PFSK-1 (cell line): ENCODE measurements around the gene TTLL11.
A peak's percentile ranks its signal among the peaks of the same experiment; 100 is the strongest.

Experiments
- FOXP2 ChIP-seq: optimal IDR thresholded peaks from 2 replicates; pipeline ENCODE3; 2011; ENCODE audit warnings: borderline replicate concordance, control low read depth, inconsistent platforms; ENCODE audit not compliant: insufficient read depth; ENCODE audit errors: extremely low read length, extremely low read depth
- POLR2AphosphoS5 ChIP-seq: IDR thresholded peaks from 2 replicates; pipeline ENCODE4 v1.6.1; 2012; ENCODE audit warnings: low read depth, mild to moderate bottlenecking, control low read depth, low read length, moderate library complexity
- SIN3A ChIP-seq: IDR thresholded peaks from 2 replicates; pipeline ENCODE4 v1.6.1; 2012; ENCODE audit warnings: mild to moderate bottlenecking, low read length, moderate library complexity, borderline replicate concordance; ENCODE audit not compliant: insufficient read depth
- TAF1 ChIP-seq: IDR thresholded peaks from 2 replicates; pipeline ENCODE4 v1.6.1; 2012; ENCODE audit warnings: low read length, control low read depth, borderline replicate concordance; ENCODE audit not compliant: insufficient read depth
- TF ChIP-seq, protein P1 (sequence below), 2 experiments: IDR thresholded peaks; 2 replicates each; pipeline versions ENCODE4 v1.6.1 to v1.8.0; 2011 to 2012; ENCODE audit warnings: low read depth in 2 of 2, low read length in 2 of 2, control low read depth in 1 of 2, inconsistent platforms in 1 of 2, mild to moderate bottlenecking in 1 of 2, moderate library complexity in 1 of 2; ENCODE audit not compliant: insufficient read depth in 1 of 2

The TTLL11 gene

DNA sequence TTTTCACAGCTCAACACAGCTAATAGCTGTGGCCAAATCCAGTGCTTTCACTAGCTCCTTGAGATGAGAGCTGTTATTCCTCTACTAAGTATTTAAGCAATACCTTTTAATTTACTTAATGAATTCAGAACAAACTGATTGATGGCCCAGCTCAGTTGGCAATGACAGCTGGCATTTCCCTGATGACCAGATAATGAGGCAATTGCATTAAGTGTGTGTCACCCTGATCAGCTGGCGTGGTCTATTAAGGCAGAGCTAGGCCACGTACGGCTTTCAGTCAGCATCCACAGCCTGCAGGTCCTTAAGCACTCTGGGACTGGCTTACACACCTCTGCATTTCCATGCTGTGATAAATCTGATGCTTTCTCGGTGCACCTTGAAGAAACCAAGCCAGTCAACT, 34.4 kb downstream of the TTLL11 start:
- no peak for TF ChIP-seq TAF1
- no peak for TF ChIP-seq POLR2AphosphoS5
- no peak for TF ChIP-seq SIN3A
- TF ChIP-seq, protein P1, sequence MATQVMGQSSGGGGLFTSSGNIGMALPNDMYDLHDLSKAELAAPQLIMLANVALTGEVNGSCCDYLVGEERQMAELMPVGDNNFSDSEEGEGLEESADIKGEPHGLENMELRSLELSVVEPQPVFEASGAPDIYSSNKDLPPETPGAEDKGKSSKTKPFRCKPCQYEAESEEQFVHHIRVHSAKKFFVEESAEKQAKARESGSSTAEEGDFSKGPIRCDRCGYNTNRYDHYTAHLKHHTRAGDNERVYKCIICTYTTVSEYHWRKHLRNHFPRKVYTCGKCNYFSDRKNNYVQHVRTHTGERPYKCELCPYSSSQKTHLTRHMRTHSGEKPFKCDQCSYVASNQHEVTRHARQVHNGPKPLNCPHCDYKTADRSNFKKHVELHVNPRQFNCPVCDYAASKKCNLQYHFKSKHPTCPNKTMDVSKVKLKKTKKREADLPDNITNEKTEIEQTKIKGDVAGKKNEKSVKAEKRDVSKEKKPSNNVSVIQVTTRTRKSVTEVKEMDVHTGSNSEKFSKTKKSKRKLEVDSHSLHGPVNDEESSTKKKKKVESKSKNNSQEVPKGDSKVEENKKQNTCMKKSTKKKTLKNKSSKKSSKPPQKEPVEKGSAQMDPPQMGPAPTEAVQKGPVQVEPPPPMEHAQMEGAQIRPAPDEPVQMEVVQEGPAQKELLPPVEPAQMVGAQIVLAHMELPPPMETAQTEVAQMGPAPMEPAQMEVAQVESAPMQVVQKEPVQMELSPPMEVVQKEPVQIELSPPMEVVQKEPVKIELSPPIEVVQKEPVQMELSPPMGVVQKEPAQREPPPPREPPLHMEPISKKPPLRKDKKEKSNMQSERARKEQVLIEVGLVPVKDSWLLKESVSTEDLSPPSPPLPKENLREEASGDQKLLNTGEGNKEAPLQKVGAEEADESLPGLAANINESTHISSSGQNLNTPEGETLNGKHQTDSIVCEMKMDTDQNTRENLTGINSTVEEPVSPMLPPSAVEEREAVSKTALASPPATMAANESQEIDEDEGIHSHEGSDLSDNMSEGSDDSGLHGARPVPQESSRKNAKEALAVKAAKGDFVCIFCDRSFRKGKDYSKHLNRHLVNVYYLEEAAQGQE (IDR thresholded peaks at IDR 0.05; ENCODE audit: insufficient read depth in 1 of 2, low read depth in 2 of 2, low read length in 2 of 2) = no peak
- TF ChIP-seq FOXP2 = no peak

DNA sequence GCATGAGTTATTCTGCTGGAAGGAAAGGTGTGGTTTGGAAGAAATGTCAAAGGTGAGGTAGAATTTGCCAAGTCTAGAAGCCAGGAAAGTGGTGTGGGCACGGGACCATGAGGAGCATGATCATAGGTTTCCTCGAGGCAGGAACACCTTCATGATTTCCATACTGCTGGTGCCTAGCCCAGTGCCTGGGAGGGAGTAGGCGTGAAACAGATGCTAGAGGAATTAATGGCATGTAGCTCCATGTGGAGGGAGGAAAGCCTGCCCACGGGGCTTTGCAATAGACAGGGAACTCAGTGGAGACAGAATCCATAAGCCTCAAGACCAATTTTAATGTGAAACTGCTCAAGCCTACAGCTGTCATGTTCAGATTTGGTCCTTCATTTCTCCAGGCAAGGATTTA, 35.1 kb downstream of the TTLL11 start:
- TF ChIP-seq TAF1 (no peak), SIN3A (no peak), FOXP2 (no peak), POLR2AphosphoS5 (no peak)
- TF ChIP-seq, protein P1 (IDR thresholded peaks at IDR 0.05; ENCODE audit: insufficient read depth in 1 of 2, low read depth in 2 of 2, low read length in 2 of 2) = no peak

DNA sequence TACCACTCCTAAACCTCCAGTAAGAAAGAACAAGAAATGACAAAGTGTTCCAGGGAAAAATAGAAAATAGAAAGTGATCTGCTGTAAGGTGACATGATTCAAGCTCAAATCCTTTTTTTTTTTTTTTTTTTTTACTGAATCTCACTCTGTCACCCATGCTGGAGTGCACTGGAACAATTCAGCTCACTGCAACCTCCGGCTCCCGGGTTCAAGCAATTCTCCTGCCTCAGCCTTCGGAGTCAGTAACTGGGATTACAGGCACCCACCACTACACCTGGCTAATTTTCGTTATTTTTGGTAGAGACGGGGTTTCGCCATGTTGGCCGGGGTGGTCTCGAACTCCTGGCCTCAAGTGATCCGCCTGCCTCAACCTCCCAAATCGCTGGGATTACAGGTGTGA, 35.9 kb downstream of the TTLL11 start:
- no peak for TF ChIP-seq SIN3A

DNA sequence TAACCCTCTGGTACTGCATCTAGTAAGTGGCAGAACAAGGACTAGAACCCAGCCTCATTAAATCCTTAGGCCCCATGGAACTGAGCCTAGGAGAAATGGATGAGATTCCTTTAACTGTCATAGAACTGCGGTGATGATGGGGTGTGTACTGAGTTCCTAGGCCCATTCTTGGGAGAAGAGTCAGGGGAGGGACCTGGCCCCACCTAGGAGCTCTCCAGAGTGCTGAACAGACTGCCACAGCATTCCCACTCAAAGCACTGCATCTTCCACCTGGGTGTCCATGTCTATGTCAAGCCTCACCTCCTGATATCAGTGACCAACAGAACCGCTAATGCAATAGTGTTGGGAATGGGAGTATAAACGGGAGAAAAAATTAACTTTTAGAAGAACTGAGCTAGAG, 36.6 kb downstream of the TTLL11 start:
- TF ChIP-seq TAF1 = no peak
- TF ChIP-seq, protein P1 (IDR thresholded peaks at IDR 0.05; ENCODE audit: insufficient read depth in 1 of 2, low read depth in 2 of 2, low read length in 2 of 2) = peak; percentile 92 to 98

DNA sequence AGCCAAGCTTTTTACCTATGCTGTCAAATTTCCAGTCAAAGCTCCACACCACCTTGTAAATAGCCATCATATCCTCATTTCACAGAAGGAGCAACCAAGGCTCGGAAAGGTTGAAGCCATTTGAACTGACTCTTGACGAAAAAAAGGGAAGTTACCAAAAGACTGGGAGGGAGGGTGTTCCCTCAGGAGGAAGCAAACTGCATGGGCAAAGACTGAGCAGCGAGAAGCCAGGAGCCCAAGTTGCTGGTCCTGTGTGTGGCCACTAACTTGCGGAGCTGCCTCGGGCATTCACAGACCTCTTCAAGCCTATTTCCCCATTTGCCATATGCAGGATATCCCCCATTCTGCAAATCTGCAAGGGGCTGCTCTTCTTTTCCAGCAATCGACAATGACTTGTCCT, 37.4 kb downstream of the TTLL11 start:
- TF ChIP-seq FOXP2 (no peak), POLR2AphosphoS5 (no peak)
- TF ChIP-seq, protein P1 (IDR thresholded peaks at IDR 0.05; ENCODE audit: insufficient read depth in 1 of 2, low read depth in 2 of 2, low read length in 2 of 2) = no peak
